Stimulated activated CD4-positive, alpha-beta T cell treated with anti-CD3 and anti-CD28 coated beads, TNF-alpha, amount 100 ng/mL, for 4 hours (primary cell): ENCODE data around the gene DNM2.
"Not testable (repeated sequence)": the region's sequence is repeated elsewhere in the genome, so short reads cannot be mapped to it uniquely, and the experiment has no call there.

ENCODE experiments used
- DNase-seq, 3 experiments: peaks; one replicate each; pipeline ENCODE4 v3.0.0-alpha.2; 2020; ENCODE audit warnings: low read depth in 3 of 3

Gene DNM2

DNA sequence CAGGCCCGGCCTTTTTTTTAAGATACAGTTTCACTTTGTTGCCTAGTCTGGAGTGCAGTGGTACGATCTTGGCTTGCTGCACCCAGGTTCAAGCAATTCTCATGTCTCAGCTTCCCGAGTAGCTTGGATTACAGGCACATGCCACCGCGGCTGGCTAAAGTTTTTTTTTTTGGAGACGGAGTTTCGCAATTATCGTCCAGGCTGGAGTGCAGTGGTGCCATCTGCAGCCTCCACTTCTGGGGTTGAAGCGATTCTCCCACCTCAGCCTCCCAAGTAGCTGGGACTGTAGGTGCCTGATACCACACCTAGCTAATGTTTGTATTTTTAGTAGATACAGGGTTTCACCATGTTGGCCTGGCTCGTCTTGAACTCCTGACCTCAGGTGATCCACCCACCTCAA lies 148.6 kb downstream of the DNM2 start:
- no peak for DNase-seq

DNA sequence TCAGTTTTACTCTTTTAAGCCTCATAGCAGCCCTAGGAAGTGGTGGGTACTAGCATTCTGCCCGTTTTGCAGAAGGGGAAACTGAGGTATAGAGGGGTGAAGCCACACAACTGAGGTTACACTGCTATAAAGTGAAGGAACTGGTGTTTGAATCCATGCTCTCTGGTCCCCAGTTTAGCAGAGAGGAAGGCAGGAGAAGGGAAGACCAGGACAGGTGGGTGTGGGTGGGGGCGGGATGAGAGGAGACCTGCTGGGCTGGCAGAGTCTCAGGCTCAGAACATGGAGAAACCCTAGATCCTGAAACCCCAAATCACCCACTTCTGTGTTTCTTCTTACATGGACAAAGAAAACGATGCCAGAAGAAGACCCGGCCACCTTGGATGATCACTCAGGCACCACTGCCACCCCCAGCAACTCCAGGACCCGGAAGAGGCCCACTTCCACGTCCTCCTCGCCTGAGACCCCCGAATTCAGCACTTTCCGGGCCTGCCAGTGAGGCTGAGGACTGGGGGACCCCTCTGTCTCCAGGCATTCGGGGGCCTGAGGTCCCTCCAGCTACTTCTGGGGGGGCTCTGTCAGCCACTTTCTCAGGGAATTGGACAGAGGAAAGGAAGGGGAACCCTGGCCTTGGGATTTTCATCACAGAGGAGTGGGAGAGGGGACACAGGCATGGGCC lies 151.1 kb downstream of the DNM2 start:
- no peak for DNase-seq

DNA sequence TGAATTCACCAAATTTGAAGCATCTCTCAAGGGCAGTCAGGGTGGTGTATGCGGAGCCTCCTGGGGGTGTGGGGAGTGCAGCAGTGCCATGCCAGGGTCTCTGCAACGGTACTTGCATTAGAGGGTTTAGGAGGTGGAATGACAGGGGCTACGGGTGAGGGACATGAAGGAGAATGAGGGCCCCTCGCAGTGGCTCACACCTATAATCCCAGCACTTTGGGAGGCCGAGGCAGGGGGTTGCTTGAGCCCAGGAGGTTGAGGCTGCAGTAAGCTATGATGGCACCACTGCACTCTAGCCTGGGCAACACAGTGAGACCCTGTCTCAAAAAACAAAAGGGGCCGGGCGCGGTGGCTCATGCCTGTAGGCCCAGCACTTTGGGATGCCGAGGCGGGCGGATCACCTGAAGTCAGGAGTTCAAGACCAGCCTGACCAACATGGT lies 152.0 kb downstream of the DNM2 start:
- not testable (repeated sequence) for DNase-seq

DNA sequence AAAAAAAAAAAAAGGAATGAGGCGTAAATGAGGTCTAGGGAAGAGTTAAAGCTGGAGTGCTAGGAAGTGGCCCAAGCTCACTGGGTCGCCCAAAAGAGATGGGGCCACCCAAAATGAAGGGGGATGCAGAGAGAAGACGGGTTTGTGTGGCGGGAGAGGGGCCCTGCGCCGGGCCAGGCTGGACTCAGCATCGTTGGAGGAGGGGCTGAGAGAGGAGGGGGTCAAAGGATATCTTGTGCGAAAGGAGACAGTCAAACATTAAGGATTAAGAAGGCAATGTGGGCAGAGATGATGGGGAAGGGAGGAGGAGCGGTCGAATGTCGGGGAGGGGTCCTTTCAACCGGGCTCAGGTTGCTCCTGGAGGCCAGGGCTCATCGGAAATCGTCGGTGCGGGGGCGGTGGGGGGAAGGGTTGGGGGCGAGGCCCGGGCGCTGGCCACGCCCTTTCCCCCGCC lies 152.6 kb downstream of the DNM2 start:
- no peak for DNase-seq

DNA sequence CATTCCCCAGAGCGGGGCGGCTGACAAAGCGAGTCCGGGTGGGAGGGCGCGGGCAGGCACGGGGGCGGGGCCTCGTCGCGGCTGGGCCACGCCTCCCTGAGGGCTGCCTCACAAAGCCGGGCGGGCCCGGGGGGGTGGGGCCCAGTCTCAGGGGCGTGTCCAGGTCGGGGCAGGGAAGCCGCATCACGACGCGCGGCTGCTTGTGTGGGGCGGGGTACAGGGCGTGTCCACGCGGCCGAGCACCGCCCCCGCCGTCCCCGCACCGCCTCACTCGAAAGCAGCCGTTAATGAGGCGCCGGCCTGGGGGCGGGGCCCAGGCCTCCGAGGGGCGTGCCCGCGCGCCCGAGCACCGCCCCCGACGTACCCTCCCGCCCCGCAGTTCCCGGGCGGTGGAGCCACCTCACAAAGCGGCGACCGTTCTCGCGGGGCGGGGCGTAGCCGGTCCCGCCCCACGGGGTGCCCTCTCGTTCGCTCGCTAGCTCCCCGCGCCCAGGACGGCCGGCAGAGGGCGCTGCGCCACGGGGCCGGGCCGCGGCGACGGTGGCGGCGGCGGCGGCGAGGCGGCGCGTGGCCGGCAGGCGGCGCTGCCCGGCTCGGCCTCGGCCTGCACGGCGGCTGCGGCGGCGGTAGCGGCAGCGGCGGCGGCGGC lies 153.2 kb downstream of the DNM2 start, which contains the start of gene CARM1:
CARM1 (plus strand) TSS at position 599 of the 649 bp plus-strand sequence. CDS start 150 bp downstream, outside the sequence.
- peak; percentile 99 for DNase-seq

DNA sequence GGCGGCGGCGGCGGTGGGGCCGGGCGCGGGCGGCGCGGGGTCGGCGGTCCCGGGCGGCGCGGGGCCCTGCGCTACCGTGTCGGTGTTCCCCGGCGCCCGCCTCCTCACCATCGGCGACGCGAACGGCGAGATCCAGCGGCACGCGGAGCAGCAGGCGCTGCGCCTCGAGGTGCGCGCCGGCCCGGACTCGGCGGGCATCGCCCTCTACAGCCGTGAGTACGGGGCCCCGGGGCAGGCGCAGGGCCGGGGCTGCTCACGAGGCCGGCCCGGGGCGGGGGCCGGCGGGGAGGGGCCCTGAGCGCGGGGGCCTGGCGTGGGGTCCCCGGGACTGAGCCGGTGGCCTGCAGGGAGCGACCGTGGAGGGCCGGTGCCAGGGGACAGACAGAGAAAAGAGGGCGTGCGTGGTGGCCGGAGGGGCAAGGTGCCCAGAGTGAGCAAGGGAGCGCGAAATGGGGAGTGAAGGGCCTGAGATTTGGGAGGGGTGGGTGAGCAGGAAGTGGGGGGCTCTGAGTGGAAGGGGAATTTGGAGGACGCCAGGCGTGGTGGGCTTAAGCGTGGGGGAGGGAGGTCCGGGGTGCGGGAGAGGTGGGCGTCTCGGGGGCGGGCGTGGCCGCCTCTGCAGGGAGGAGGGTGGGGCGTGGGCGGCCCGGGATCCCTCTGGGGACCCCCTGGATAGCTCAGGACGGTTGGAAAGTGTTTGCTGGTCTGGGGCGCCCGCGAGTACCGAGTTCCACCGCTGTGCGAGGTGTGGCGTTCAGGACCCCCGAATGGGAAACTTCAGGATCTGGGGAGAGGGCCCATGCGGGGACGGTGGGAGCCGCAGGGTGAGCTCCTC lies 154.0 kb downstream of the DNM2 start:
- peak in 2 of 3 experiments; percentile 28 to 32 for DNase-seq

DNA sequence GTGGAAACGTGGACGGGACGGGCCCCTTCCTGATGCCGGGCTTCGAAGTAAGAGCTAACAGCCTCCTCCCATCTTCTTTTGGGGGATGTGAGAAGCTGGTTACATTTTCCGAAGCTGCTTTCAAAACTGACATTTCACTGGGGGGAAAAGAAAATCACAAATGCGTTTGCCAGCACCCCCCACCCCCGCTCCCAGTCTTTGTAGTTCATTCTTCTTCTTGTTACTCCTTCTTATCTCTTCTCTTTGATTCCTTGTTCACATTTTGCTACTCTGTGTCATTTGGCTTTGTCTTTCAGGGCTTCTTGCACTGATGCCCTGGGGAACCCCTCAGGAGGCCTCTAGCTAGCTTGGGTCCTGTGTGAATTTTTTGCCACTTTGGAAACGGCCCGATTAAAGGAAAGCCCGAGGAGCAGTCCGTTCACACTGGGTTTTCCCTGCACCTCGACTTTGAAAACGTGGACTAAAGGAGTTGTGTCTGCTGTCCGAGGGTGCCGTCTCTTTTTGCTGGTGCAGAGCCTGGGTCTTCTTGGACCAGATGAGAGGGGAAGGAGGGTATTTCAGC lies 154.7 kb downstream of the DNM2 start:
- DNase-seq: peak in 2 of 3 experiments; percentile 18 to 26

DNA sequence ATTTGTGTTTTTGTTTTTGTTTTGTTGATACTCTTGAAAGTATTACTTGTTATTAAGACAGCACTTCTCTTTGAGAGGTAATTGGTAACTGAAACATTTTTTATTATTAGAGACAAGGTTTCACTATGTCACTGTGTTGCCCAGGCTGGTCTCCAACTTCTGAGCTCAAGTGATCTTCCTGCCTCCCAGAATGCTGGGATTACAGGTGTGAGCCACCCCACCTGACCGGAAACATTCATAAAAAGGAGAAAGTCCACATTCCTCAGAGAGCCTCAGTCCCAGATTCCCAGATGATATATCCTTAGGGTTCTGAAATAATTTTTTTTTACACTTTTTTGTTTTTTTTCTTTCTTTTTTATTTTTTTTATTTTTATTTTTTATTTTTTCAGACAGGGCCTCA lies 156.1 kb downstream of the DNM2 start:
- no peak for DNase-seq

DNA sequence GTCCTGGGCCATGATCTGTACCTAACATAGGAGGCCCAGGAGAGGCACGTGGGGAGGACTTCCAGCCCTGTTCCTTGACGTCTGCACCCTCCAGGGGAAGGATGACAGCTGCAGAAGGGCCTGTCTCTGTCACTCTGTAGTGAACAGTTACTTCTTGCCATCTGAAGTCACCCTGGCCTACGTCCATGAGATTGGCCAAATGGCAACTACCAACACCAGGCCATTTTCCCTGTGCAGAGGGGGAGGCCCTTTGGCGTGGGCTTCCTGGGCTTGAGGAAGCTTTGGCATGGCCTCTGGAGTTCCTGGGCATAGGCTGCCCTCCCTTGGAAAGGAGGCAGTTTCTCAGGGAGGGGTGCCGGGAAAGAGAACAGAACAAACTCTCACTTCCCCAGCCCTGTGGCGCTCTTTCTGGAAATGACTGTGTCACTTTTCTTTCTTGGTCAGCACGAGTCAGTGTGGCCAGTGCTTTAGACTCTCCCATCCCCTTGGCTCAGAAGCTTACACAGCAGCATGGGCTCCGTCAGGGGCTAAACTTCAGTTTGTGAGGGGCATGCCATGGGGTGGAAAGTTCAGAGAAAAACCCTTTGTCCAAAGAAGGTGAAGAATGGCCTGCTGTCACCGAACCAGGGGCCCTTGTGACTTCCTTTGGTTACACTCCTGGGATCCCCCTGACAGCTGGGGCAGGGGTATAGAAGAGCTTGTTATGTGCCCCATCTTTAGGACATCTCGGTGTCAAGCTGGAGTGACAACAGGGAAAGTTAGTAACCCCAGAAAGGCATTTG lies 158.8 kb downstream of the DNM2 start:
- DNase-seq: no peak

DNA sequence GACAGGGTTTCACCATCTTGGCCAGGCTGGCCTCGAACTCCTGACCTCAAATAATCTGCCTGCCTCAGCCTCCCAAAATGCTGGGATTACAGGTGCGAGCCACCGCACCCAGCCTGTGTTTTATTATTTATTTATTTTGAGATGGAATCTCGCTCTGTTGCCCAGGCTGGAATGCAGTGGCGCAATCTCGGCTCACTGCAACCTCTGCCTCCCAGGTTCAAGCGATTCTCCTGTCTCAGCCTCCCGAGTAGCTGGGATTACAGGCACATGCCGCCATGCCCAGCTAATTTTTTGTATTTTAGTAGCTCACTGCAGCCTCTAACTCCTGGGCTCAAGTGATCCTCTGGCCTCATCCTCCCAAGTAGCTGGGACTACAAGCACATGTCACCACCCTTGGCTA lies 159.7 kb downstream of the DNM2 start:
- not testable (repeated sequence) for DNase-seq

DNA sequence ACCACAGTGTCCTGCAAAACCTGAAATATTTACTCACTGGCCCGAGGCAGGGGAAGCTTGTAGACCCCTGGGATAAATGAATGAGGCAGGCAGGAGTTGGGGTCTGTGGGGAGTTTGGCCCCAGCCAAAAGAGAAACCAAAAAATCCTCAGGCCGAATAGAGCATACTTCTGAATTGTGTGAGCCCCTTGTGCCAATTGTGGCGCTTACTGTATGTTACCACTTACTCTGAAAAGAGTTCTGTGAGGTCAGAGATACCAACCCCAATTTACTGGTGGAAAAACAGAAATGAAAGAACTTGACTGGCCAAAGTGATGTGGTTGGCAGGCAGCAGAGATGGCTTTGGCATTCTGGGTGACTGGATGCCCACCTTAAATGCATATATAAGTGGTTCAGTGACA lies 160.4 kb downstream of the DNM2 start:
- no peak for DNase-seq
